SK-N-SH (cell line): ENCODE results near the gene COX7C. TPM values are rescaled to one million over a fixed set of nuclear protein-coding genes. Genes with fewer than 3 reads are reported as not detected.

Experiments used
- CTCF ChIA-PET: fragments of 300-600, 350-600 bp; formaldehyde crosslinking; extraction: SDS; loops from one replicate; lab custom pipeline; 2021; lab: Yijun Ruan, JAX
- POLR2A ChIA-PET: fragments of 350-600 bp; sonication (Branson Sonifier 250); formaldehyde crosslinking; extraction: SDS; loops from one replicate; lab custom pipeline; 2020; ENCODE audit warnings: antibody characterized with exemption, inconsistent platforms; lab: Yijun Ruan, JAX
- DNase-seq: peaks from one replicate; pipeline ENCODE4 v3.0.0; 2012
- H2AFZ ChIP-seq: fragments of 200-600 bp; sonication (generic); 2 replicates; pipeline ENCODE4 v1.8.1; 2016; ENCODE audit warnings: antibody characterized with exemption, mild to moderate bottlenecking, low read depth
- H3F3A ChIP-seq: fragments of 200-600 bp; sonication (generic); replicated peaks from 2 replicates; pipeline ENCODE3; 2016; ENCODE audit warnings: antibody characterized with exemption, mild to moderate bottlenecking; ENCODE audit not compliant: insufficient read depth
- H3K27ac ChIP-seq, 2 experiments: fragments of 200-500 bp in 1 of 2; fragments of 200-600 bp in 1 of 2; sonication (Bioruptor generic) in 1 of 2; sonication (generic), shearing (Covaris generic) in 1 of 2; 2 replicates each; pipeline versions ENCODE4 v1.5.1 to v1.6.1; 2014 to 2016; ENCODE audit warnings: low read depth in 2 of 2, inconsistent platforms in 1 of 2, low read length in 1 of 2, mild to moderate bottlenecking in 1 of 2, mixed read lengths in 1 of 2
- H3K27me3 ChIP-seq: fragments of 200-600 bp; sonication (generic), shearing (Covaris generic); 2 replicates; pipeline ENCODE4 v1.6.1; 2016; ENCODE audit warnings: mixed run types; ENCODE audit not compliant: insufficient read depth
- H3K36me3 ChIP-seq, 2 experiments: fragments of 200-500 bp in 1 of 2; fragments of 200-600 bp in 1 of 2; sonication (Bioruptor generic) in 1 of 2; sonication (generic) in 1 of 2; replicated peaks in 1 of 2; 2 replicates each; pipeline versions ENCODE3 to v1.5.1; 2014 to 2016; ENCODE audit warnings: low read length in 1 of 2, mild to moderate bottlenecking in 1 of 2; ENCODE audit not compliant: insufficient read depth in 2 of 2, control insufficient read depth in 1 of 2
- H3K4me1 ChIP-seq, 2 experiments: fragments of 200-500 bp in 1 of 2; fragments of 200-600 bp in 1 of 2; sonication (Bioruptor generic) in 1 of 2; sonication (generic), shearing (Covaris generic) in 1 of 2; 2 replicates each; pipeline versions ENCODE4 v1.5.1 to v1.6.1; 2014 to 2016; ENCODE audit warnings: low read depth in 1 of 2, low read length in 1 of 2, mixed run types in 1 of 2; ENCODE audit not compliant: insufficient read depth in 2 of 2, control insufficient read depth in 1 of 2
- H3K4me2 ChIP-seq: fragments of 200-600 bp; sonication (generic), shearing (Covaris generic); 2 replicates; pipeline ENCODE4 v1.6.1; 2017; ENCODE audit warnings: mixed run types
- H3K4me3 ChIP-seq, 2 experiments: fragments of 200-500 bp in 1 of 2; fragments of 200-600 bp in 1 of 2; sonication (Bioruptor generic) in 1 of 2; sonication (generic), shearing (Covaris generic) in 1 of 2; 2 replicates each; pipeline versions ENCODE4 v1.5.1 to v1.8.1; 2014 to 2016; ENCODE audit warnings: low read depth in 2 of 2, inconsistent platforms in 1 of 2, low read length in 1 of 2, mild to moderate bottlenecking in 1 of 2, mixed read lengths in 1 of 2, moderate library complexity in 1 of 2
- H3K79me2 ChIP-seq: fragments of 200-600 bp; sonication (generic); 2 replicates; pipeline ENCODE4 v1.8.1; 2017; ENCODE audit warnings: mild to moderate bottlenecking; ENCODE audit not compliant: insufficient read depth
- H3K9ac ChIP-seq: fragments of 200-600 bp; sonication (generic); 2 replicates; pipeline ENCODE4 v1.6.1; 2017; ENCODE audit warnings: mixed run types
- H3K9me2 ChIP-seq: fragments of 200-600 bp; sonication (generic); 2 replicates; pipeline ENCODE4 v1.6.1; 2017; ENCODE audit warnings: mixed run types
- H3K9me3 ChIP-seq: fragments of 200-600 bp; sonication (generic); 2 replicates; pipeline ENCODE4 v1.6.1; 2017; ENCODE audit warnings: mixed run types, mild to moderate bottlenecking, moderate library complexity
- H4K20me1 ChIP-seq: fragments of 200-600 bp; sonication (generic); 2 replicates; pipeline ENCODE4 v1.6.1; 2017; ENCODE audit warnings: mild to moderate bottlenecking, mixed run types; ENCODE audit not compliant: insufficient read depth
- CHD2 ChIP-seq: fragments of 150-350 bp; IDR thresholded peaks from 2 replicates; pipeline ENCODE4 v1.6.1; 2018; ENCODE audit warnings: low read length; ENCODE audit not compliant: partially characterized antibody
- ELF1 ChIP-seq: IDR thresholded peaks from 2 replicates; pipeline ENCODE4 v1.4.0; 2012
- EZH2phosphoT487 ChIP-seq: fragments of 200-600 bp; sonication (generic); IDR thresholded peaks from 2 replicates; pipeline ENCODE4 v1.6.1; 2017; ENCODE audit warnings: low read depth, mixed run types, mild to moderate bottlenecking, antibody characterized with exemption, moderate library complexity, borderline replicate concordance
- GABPA ChIP-seq: IDR thresholded peaks from 2 replicates; pipeline ENCODE4 v1.4.0; 2012; ENCODE audit warnings: low read depth, mild to moderate bottlenecking
- GATA2 ChIP-seq: sonication (generic); formaldehyde crosslinking; IDR thresholded peaks from 2 replicates; pipeline ENCODE4 v1.5.0; 2020; ENCODE audit warnings: mild to moderate bottlenecking, missing genetic modification reagents
- JUND ChIP-seq: IDR thresholded peaks from 2 replicates; pipeline ENCODE4 v1.4.0; 2012
- MAX ChIP-seq: IDR thresholded peaks from 2 replicates; pipeline ENCODE4 v1.4.0; 2012; ENCODE audit warnings: low read depth
- NFIC ChIP-seq: IDR thresholded peaks from 2 replicates; pipeline ENCODE4 v1.4.0; 2012; ENCODE audit warnings: borderline replicate concordance
- RAD21 ChIP-seq: IDR thresholded peaks from 2 replicates; pipeline ENCODE4 v1.6.1; 2012; ENCODE audit warnings: mild to moderate bottlenecking, low read length
- RCOR1 ChIP-seq: fragments of 150-350 bp; IDR thresholded peaks from 2 replicates; pipeline ENCODE4 v1.6.1; 2017; ENCODE audit warnings: antibody characterized with exemption, low read length
- REST ChIP-seq: IDR thresholded peaks from 2 replicates; pipeline ENCODE4 v1.6.1; 2012; ENCODE audit warnings: mild to moderate bottlenecking, low read depth, low read length, moderate library complexity
- SMC3 ChIP-seq: IDR thresholded peaks from 2 replicates; pipeline ENCODE4 v1.6.1; 2012; ENCODE audit warnings: low read depth, low read length, improper control_type of control experiment
- TAF1 ChIP-seq: IDR thresholded peaks from 2 replicates; pipeline ENCODE4 v1.6.1; 2012; ENCODE audit warnings: low read depth, mild to moderate bottlenecking, low read length, moderate library complexity, borderline replicate concordance
- TCF12 ChIP-seq: IDR thresholded peaks from 2 replicates; pipeline ENCODE4 v1.4.0; 2012
- USF1 ChIP-seq: IDR thresholded peaks from 2 replicates; pipeline ENCODE4 v1.4.0; 2012; ENCODE audit warnings: low read depth, borderline replicate concordance
- WGBS: methylation state at CpG from one replicate; pipeline ENCODE4 v1.1.6; 2017; ENCODE audit warnings: low lambda C conversion rate; 5-methylcytosine and 5-hydroxymethylcytosine counted together
- polyA plus RNA-seq, 3 experiments: library from polyadenylated mRNA; depleted of rRNA; stranded (reverse); fragments of >200 nt; gene quantifications; 2 replicates each; pipeline ENCODE4 v1.2.3, GENCODE V29; 2012

COX7C gene
- polyA plus RNA-seq, 1 of the 3 experiments (the other 2 are of a cell fraction): 675 TPM

GRCh38 chr5:86664173-86664572 lies 46.4 kb downstream of the COX7C start:
- Histone ChIP-seq H3K9me3 (no peaks in the 10 kb centered on the region), H3K4me2 (no peak overlapping the region), H3K36me3 (no peaks in the 10 kb centered on the region), H3K27me3 (no peaks in the 10 kb centered on the region; the same call in 1 of the 2 replicates), H3K27ac (no peak overlapping the region), H3F3A (no peaks in the 10 kb centered on the region), H3K4me1 (no peaks in the 10 kb centered on the region), H3K79me2 (no peaks in the 10 kb centered on the region), H4K20me1 (no peaks in the 10 kb centered on the region), H3K4me3 (no peak overlapping the region), H3K9ac (no peak overlapping the region), H3K9me2 (no peaks in the 10 kb centered on the region), H2AFZ (no peak overlapping the region)
- 2% methylated on average over 2 of the region's 2 CpGs for WGBS
- ChIA-PET POLR2A (no interaction called here), CTCF (interaction anchor here (1.6 kb wide), 1 partner anchor 15 kb away, joined by 5 read pairs; no protein-coding TSS in a partner anchor)
- no peak for TF ChIP-seq NFIC
- TF ChIP-seq RAD21: no peak
- TF ChIP-seq CHD2: no peak
- no peak for TF ChIP-seq EZH2phosphoT487
- TF ChIP-seq GABPA: no peak
- TF ChIP-seq REST: no peak
- no peak for TF ChIP-seq TAF1
- no peak for TF ChIP-seq RCOR1
- TF ChIP-seq SMC3: no peak
- no peak for TF ChIP-seq GATA2 (CRISPR knock-in tag)
- no peak for TF ChIP-seq MAX
- no peak for TF ChIP-seq USF1
- no peak for TF ChIP-seq ELF1
- TF ChIP-seq TCF12: no peak
- TF ChIP-seq JUND: no peak
- DNase-seq: no peak
